HG03558 (cell line): ENCODE measurements around the gene ATOSA.

Source experiments
- ATAC-seq: cut with Tn5 transposase; IDR thresholded peaks from one replicate; pipeline ENCODE4 v1.9.1; 2021; ENCODE audit warnings: moderate number of reproducible peaks; ENCODE audit not compliant: unreplicated experiment; ENCODE audit errors: extremely low read depth

The ATOSA gene

DNA sequence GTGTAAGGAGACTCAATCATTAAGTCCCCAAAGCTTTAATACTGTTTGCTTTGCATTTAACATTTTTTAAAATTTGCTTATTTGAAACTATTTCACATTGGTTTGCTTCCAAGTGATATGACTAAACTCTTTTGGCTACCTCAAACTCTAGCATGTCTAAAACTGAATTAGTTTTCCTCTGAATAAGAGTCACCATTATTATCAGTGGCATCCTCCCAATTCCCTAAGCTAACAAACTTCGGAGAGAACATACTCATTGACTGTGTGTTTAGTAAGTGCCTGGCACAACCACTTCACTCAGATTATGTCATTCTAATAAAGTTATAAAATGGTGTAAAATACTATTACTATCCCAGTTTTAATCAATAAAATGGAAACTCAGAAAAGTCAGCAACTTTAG, 21.9 kb downstream of the ATOSA start:
- ATAC-seq, result no peak

DNA sequence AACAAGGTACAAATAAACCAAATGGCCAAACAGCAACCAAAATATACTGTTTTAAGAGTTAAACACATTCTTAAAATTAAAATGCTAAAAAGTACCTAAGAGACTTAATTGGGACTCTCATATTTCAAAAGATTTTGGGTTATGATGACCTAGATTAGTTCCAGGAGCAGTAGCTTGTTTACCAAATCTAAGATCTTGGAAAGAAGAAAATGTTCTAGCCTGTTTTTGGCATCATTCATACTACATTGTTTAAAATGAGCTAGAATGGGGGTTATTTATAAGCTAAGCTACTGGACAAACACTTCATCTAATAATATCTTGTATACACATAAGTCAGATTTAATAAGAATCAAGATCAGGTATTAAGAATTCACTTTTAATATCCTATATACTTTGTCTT, 22.8 kb downstream of the ATOSA start:
- ATAC-seq, result no peak

DNA sequence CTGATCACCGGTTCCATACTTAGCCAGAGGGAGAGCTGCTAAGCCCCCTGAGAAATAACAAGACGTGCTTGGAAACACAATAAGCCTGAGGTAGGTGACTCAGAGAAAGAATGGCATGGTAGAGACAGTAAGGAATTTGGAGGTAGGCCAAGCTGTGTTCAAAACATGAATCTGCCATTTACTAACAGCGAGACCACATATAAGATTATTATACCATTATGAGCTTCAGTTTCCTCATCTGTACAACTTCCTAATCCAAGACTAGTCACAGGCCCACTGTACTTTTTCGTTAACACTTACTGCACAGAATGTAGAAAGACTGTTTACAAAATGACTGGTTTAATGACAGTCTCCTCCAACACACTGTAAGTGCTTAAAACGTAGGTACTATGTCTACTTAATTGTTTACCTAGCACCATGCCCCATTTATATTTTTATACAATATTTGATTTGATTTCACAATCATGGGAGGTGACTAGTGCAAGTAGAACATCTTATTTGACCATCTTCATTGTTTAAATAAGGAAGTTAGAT, 25.7 kb downstream of the ATOSA start:
- ATAC-seq, result no peak

DNA sequence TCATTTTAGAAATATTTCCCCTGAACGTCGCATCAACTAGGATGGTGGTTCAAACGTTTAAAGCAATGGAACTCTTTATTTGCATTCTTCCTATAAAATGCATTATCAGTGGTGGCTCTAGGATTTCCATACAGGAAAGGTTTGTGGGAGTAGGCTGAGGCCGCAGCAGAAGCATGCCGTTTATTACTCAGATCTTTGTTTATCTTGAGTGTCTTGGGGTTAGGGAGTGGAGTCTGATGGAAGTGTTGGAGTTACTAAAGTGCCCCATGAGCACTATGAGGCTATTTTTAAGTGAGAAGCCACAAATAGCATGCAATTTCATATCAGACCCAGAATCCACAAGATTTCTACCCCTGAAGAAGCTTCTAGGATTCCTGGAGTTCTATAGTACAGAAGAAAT, 26.2 kb downstream of the ATOSA start:
- no peak for ATAC-seq

DNA sequence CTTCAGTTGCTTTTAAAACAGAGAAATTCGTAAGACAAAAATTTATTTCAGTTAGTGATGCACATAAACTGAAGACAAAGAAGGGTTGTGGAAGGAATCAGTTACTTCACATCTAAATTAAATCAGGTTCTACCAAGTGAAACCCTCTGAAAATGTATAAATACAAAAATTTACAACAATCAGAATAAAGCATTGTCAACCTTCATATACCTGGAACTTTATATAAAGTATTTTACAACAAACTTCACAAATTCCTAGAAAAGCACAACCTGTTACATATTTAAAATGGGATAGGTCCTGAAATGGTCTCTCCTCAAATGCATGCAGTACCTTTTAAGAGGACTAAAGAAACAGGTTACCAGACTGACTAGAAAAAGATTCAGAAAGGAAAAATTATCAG, 26.9 kb downstream of the ATOSA start:
- no peak for ATAC-seq

DNA sequence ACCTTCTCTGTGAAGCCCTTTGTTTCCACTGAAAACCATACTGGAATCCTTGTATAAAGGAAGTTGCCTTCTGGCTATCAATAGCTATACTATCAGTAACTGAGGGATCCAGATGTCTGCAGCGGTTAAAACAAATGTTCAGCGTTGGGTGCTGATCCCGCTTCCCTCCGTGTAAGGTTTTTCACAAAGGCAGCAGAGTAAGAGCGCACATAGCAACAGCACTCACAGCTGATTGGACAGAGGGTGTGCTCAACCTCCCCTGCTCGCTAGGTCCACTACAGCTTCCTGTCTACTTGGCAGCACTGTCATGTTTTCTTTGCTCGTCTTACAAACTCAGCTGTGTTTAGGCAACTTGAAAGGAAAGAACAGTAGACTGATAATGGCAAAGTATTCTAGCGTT, 27.3 kb downstream of the ATOSA start:
- ATAC-seq, result no peak

DNA sequence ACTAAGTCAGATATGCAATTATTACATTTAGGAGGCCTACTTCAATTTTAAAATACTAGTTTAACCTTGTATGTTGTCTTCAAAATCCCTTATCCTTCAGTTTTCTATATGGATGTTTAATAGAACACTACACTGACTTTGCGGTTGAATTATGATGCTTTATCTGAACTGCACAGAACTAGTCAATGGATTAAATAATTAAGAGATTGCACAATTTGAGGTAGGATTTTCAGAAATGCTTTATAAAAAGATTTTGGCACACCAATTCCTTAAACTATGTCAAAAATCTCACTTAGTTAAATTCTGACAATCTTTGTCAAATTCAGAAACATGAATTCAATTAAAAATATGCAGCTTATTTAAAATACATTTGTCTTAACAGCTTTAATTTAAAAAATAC, 28.1 kb downstream of the ATOSA start:
- no peak for ATAC-seq

DNA sequence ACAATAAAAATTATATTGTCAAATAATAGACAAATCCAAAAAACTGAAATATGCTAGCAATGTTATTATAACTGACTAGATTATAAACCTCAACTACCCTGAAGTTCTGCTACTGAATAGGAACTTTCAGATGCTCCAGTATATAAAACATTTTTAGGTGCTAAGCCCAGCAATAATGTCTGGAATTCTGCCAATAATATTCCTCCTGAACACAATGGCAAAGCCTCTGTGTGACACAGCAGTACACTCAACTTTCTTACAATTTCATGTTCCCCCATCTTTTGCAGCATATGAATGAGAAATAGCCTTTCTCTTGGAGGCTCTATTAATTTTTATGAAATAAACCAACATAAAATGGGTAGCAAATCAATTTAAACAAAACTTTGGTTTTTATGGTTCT, 29.5 kb downstream of the ATOSA start:
- no peak for ATAC-seq

DNA sequence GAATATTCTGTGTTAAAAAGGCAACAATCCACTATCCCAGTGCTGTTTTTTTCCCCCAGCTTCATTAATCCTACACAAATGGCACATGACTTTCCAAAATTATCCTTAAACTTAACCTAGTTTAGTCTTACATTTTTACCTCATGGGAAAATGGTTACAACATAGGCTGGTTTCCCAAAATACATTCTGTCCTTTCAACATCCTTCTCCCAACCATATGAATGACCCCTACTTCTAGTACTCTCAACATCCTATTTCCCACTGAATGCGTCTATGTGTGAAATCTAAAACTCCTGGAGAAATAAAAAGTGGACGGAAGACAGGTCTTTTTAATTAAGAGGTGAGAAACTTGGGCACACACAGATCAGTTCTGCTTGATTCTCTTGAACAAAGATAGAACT, 33.3 kb downstream of the ATOSA start:
- ATAC-seq, result no peak

DNA sequence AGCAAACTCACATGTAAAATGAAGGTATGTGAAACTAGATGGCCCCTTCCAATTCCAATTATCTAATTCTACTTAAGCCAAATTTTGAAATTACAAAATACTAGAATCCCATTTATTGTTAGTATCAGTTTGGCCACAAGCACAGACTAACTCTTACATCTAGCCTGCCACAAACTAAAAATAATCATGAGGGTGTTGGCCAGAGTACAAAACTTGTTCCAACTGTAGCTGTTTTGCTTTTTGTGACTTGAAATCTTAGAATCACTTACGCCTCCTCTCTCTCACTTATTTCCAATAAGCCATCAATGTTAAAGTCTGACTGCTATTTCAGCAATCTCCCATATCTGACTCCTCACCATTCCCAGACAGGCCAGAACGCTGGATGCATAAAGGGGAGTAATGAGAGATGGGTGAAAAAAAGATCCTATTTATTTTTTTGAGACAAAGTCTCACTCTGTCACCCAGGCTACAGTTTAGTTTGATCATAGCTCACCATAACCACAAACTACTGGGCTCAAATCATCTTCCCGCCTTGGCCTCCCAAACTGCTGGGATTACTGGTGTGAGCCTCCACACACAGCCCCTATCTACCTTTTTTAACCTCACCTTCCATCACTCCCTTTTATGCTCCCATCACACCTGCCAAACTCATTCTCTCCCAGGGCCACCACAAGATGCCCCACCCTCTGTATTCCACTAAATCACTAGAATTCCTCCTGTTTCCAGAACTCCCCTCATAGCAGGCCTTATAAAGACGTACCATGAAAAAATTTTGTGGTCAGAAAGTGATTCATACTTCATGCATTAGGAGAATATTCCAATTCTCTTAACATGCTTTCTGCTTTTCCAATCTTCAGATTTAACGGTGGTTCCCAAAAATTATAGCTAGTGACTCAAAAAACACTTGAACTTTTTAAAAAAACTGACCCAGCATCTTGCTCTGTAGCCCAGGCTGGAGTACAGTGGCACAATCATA, 36.5 kb downstream of the ATOSA start:
- ATAC-seq, result no peak

DNA sequence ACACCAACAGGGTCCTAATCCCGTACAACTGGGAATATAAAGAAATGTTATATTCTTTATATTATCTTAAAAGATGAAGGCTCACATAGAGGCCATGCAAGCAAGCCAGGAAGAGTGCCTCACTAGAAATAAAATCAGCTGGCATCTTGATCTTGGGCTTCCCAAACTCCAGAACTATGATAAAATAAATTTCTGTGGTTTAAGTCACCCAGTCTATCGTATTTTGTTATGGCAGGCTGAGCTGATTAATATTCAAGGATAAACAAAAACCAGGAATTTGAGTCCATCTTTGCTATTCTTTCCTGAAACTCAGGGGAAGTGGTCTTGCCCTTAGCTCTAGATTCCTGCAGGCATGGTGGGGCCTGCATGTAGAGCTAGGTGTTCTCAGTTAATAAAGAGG, 42.7 kb downstream of the ATOSA start:
- no peak for ATAC-seq

DNA sequence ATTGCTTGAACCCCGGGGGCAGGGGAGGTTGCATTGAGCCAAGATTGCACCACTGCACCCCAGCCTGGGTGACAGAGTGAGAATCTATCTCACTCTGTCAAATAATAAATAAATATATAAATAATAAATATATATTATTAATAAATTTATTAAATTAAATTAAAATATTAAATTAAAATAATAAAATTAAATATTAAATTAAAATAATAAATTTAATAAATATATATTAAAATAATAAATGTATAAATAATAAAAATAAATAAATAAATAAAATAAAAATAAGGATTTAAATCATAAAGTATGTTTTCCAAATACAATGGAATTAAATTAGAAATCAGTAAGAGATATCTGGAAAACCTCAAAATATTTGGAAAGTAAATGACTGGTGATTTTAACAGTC, 43.3 kb downstream of the ATOSA start:
- no peak for ATAC-seq
